K562 (cell line): ENCODE measurements around the gene HARS1. TPM values are rescaled to one million over a fixed set of nuclear protein-coding genes. Genes with fewer than 3 reads are reported as not detected.

Source experiments
- GATA2 ChIP-seq: sonication (generic); formaldehyde crosslinking; IDR thresholded peaks from 2 replicates; pipeline ENCODE4 v1.4.0; 2020; ENCODE audit warnings: mild to moderate bottlenecking, missing genetic modification reagents
- POLR3G ChIP-seq: IDR thresholded peaks from 2 replicates; pipeline ENCODE4 v1.6.1; 2011; ENCODE audit not compliant: insufficient read length, insufficient replicate concordance; ENCODE audit errors: extremely low read depth
- PURB ChIP-seq: sonication (generic); formaldehyde crosslinking; IDR thresholded peaks from 2 replicates; pipeline ENCODE4 v1.9.0; 2021; ENCODE audit warnings: low read depth, mild to moderate bottlenecking, missing genetic modification reagents
- SOX6 ChIP-seq: fragments of 450-650 bp; IDR thresholded peaks from 2 replicates; pipeline ENCODE4 v1.6.1; 2014; ENCODE audit warnings: mild to moderate bottlenecking
- ZNF445 ChIP-seq: fragments of 250-450 bp; sonication (Bioruptor Pico); IDR thresholded peaks from 2 replicates; pipeline ENCODE4 v1.4.0; 2020; ENCODE audit warnings: low read depth, mild to moderate bottlenecking, moderate library complexity
- ZNF699 ChIP-seq: fragments of 250-450 bp; sonication (Bioruptor Pico); IDR thresholded peaks from 2 replicates; pipeline ENCODE4 v1.8.0; 2021; ENCODE audit warnings: mild to moderate bottlenecking, moderate library complexity; ENCODE audit not compliant: insufficient replicate concordance
- polyA plus RNA-seq, 8 experiments: library from polyadenylated mRNA; depleted of rRNA in 4 of 8; stranded (reverse) in 5 of 8; unstranded in 3 of 8; fragments of >200 nt; fragmentation: Nextera tagmentation in 2 of 8; fragmentation: Illumina TruSeq in 1 of 8; extraction: Ambion mirVana in 2 of 8; extraction: Trizol in 1 of 8; gene quantifications; 2 replicates each; pipeline versions ENCODE4 v1.2.1 to v1.2.3, GENCODE V29; 2011 to 2014; ENCODE audit warnings: inconsistent platforms in 1 of 8, missing spikeins in 1 of 8
- total RNA-seq, 7 experiments: library from RNA; depleted of rRNA in 6 of 7; stranded (reverse); fragments of >200 nt in 6 of 7; fragmentation: Illumina TruSeq in 2 of 7; extraction: Trizol in 2 of 7; gene quantifications; 2 replicates each; pipeline versions ENCODE4 v1.2.1 to v1.2.3, GENCODE V29; 2011 to 2021; ENCODE audit warnings: low replicate concordance in 1 of 7
- TF ChIP-seq, protein P1 (sequence below): fragments of 450-650 bp; IDR thresholded peaks from 2 replicates; pipeline ENCODE4 v1.6.1; 2018; ENCODE audit not compliant: partially characterized antibody
- TF ChIP-seq, protein P2 (sequence below): fragments of 200-600 bp; sonication (generic); IDR thresholded peaks from one replicate; pipeline ENCODE4 v1.6.1; 2012; ENCODE audit warnings: mild to moderate bottlenecking, low read depth, low read length, inconsistent platforms
- TF ChIP-seq, protein P3 (sequence below): sonication (generic); formaldehyde crosslinking; IDR thresholded peaks from 2 replicates; pipeline ENCODE4 v1.9.0; 2022; ENCODE audit warnings: mild to moderate bottlenecking, missing genetic modification reagents

HARS1 gene
- total and polyA plus RNA-seq, 9 of the 15 experiments (the other 6 are each of a cell fraction or from before 2014, with no cell fraction given) = 13.5 to 88.5 (median 75.2) TPM

DNA sequence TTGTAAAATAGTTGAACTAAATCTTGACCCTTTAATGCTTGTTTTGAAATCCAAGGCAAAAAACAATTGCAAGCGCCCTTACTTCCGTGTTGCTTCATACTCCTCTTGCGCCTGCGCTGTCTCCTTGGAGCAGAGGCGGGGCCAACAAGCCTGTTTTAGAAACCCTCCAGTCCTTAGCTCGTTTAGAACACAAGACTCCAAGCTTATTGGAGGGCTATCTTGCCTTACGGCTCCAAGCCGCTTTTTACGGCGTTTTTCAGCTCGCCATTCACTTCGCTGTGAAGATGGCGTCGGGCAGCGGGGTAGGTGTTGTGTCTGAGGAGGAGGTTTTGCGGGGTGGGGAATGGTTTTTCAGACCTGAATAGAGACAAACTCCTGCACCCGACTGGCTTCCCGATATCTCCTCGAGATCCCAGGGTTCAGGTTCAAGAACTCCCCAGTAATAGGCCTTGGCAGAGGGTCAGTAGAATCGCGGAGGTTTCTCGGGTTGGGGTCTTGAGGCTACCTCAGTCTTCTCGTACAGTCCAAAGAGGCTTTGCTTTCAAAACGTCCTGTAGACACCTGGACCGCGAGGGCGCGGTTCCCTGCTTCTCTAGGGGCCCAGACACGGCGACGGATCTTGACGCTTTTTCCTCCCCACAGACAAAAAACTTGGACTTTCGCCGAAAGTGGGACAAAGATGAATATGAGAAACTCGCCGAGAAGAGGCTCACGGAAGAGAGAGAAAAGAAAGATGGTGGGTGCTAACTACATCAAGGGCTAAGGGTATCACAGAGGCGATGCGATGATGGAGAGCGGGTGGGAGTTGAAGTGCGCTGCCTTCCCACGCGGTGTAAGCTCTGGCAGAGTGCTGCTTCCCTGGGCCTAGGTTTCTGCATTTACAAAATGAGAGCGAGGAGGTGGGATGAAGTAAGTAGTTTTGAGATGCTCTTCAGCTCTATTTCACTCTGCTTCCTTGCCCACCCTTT, 9.3 kb upstream of the HARS1 start, which contains the start of gene ZMAT2 (continued):
- TF ChIP-seq, protein P1, sequence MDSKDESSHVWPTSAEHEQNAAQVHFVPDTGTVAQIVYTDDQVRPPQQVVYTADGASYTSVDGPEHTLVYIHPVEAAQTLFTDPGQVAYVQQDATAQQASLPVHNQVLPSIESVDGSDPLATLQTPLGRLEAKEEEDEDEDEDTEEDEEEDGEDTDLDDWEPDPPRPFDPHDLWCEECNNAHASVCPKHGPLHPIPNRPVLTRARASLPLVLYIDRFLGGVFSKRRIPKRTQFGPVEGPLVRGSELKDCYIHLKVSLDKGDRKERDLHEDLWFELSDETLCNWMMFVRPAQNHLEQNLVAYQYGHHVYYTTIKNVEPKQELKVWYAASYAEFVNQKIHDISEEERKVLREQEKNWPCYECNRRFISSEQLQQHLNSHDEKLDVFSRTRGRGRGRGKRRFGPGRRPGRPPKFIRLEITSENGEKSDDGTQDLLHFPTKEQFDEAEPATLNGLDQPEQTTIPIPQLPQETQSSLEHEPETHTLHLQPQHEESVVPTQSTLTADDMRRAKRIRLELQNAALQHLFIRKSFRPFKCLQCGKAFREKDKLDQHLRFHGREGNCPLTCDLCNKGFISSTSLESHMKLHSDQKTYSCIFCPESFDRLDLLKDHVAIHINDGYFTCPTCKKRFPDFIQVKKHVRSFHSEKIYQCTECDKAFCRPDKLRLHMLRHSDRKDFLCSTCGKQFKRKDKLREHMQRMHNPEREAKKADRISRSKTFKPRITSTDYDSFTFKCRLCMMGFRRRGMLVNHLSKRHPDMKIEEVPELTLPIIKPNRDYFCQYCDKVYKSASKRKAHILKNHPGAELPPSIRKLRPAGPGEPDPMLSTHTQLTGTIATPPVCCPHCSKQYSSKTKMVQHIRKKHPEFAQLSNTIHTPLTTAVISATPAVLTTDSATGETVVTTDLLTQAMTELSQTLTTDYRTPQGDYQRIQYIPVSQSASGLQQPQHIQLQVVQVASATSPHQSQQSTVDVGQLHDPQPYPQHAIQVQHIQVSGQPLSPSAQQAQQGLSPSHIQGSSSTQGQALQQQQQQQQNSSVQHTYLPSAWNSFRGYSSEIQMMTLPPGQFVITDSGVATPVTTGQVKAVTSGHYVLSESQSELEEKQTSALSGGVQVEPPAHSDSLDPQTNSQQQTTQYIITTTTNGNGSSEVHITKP = peak; percentile 8
- TF ChIP-seq GATA2 (CRISPR knock-in tag) (no peak), ZNF699 (CRISPR knock-in tag) (no peak), ZNF445 (CRISPR knock-in tag) (no peak), PURB (no peak), SOX6 (no peak), POLR3G (no peak)
- TF ChIP-seq, protein P2, sequence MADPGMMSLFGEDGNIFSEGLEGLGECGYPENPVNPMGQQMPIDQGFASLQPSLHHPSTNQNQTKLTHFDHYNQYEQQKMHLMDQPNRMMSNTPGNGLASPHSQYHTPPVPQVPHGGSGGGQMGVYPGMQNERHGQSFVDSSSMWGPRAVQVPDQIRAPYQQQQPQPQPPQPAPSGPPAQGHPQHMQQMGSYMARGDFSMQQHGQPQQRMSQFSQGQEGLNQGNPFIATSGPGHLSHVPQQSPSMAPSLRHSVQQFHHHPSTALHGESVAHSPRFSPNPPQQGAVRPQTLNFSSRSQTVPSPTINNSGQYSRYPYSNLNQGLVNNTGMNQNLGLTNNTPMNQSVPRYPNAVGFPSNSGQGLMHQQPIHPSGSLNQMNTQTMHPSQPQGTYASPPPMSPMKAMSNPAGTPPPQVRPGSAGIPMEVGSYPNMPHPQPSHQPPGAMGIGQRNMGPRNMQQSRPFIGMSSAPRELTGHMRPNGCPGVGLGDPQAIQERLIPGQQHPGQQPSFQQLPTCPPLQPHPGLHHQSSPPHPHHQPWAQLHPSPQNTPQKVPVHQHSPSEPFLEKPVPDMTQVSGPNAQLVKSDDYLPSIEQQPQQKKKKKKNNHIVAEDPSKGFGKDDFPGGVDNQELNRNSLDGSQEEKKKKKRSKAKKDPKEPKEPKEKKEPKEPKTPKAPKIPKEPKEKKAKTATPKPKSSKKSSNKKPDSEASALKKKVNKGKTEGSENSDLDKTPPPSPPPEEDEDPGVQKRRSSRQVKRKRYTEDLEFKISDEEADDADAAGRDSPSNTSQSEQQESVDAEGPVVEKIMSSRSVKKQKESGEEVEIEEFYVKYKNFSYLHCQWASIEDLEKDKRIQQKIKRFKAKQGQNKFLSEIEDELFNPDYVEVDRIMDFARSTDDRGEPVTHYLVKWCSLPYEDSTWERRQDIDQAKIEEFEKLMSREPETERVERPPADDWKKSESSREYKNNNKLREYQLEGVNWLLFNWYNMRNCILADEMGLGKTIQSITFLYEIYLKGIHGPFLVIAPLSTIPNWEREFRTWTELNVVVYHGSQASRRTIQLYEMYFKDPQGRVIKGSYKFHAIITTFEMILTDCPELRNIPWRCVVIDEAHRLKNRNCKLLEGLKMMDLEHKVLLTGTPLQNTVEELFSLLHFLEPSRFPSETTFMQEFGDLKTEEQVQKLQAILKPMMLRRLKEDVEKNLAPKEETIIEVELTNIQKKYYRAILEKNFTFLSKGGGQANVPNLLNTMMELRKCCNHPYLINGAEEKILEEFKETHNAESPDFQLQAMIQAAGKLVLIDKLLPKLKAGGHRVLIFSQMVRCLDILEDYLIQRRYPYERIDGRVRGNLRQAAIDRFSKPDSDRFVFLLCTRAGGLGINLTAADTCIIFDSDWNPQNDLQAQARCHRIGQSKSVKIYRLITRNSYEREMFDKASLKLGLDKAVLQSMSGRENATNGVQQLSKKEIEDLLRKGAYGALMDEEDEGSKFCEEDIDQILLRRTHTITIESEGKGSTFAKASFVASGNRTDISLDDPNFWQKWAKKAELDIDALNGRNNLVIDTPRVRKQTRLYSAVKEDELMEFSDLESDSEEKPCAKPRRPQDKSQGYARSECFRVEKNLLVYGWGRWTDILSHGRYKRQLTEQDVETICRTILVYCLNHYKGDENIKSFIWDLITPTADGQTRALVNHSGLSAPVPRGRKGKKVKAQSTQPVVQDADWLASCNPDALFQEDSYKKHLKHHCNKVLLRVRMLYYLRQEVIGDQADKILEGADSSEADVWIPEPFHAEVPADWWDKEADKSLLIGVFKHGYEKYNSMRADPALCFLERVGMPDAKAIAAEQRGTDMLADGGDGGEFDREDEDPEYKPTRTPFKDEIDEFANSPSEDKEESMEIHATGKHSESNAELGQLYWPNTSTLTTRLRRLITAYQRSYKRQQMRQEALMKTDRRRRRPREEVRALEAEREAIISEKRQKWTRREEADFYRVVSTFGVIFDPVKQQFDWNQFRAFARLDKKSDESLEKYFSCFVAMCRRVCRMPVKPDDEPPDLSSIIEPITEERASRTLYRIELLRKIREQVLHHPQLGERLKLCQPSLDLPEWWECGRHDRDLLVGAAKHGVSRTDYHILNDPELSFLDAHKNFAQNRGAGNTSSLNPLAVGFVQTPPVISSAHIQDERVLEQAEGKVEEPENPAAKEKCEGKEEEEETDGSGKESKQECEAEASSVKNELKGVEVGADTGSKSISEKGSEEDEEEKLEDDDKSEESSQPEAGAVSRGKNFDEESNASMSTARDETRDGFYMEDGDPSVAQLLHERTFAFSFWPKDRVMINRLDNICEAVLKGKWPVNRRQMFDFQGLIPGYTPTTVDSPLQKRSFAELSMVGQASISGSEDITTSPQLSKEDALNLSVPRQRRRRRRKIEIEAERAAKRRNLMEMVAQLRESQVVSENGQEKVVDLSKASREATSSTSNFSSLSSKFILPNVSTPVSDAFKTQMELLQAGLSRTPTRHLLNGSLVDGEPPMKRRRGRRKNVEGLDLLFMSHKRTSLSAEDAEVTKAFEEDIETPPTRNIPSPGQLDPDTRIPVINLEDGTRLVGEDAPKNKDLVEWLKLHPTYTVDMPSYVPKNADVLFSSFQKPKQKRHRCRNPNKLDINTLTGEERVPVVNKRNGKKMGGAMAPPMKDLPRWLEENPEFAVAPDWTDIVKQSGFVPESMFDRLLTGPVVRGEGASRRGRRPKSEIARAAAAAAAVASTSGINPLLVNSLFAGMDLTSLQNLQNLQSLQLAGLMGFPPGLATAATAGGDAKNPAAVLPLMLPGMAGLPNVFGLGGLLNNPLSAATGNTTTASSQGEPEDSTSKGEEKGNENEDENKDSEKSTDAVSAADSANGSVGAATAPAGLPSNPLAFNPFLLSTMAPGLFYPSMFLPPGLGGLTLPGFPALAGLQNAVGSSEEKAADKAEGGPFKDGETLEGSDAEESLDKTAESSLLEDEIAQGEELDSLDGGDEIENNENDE = no peak
- TF ChIP-seq, protein P3, sequence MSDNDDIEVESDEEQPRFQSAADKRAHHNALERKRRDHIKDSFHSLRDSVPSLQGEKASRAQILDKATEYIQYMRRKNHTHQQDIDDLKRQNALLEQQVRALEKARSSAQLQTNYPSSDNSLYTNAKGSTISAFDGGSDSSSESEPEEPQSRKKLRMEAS (CRISPR knock-in tag) = no peak; the same call in 1 of the 2 replicates
